Keratinocyte (primary cell): Measurements from ENCODE around the gene HLTF. TPM values are rescaled to one million over a fixed set of nuclear protein-coding genes. Genes with fewer than 3 reads are reported as not detected.

ENCODE experiments used
- DNase-seq: peaks from one replicate; pipeline ENCODE4 v3.0.0-alpha.2; 2011; ENCODE audit warnings: low read depth, missing footprints, low spot score
- FAIRE-seq: peaks from 2 replicates; lab custom pipeline; 2011; peaks lifted over from hg19 to GRCh38; lab: Jason Lieb, UNC
- H2AFZ ChIP-seq: 2 replicates; pipeline ENCODE4 v1.6.0; 2012; ENCODE audit warnings: low read length, control low read depth, inconsistent platforms; ENCODE audit not compliant: control insufficient read depth
- H3K27ac ChIP-seq: 2 replicates; pipeline ENCODE4 v1.5.1; 2011; ENCODE audit warnings: low read length; ENCODE audit not compliant: control insufficient read depth, insufficient read depth
- H3K27me3 ChIP-seq: 3 replicates; pipeline ENCODE4 v1.6.0; 2011; ENCODE audit warnings: low read length; ENCODE audit not compliant: control insufficient read depth, insufficient read depth; ENCODE audit errors: extremely low read depth
- H3K36me3 ChIP-seq, 2 experiments: 2 replicates in 1 of 2; 3 replicates in 1 of 2; pipeline ENCODE4 v1.5.1; 2011; ENCODE audit warnings: low read length in 2 of 2, mild to moderate bottlenecking in 1 of 2; ENCODE audit not compliant: control insufficient read depth in 2 of 2, insufficient read depth in 2 of 2; ENCODE audit errors: extremely low read depth in 1 of 2
- H3K4me1 ChIP-seq: 3 replicates; pipeline ENCODE4 v1.5.1; 2011; ENCODE audit warnings: low read length; ENCODE audit not compliant: control insufficient read depth, insufficient read depth; ENCODE audit errors: extremely low read depth
- H3K4me2 ChIP-seq: 3 replicates; pipeline ENCODE4 v1.6.0; 2011; ENCODE audit warnings: low read depth, low read length; ENCODE audit not compliant: control insufficient read depth, insufficient read depth; ENCODE audit errors: extremely low read depth
- H3K4me3 ChIP-seq, 3 experiments: fragments of 200-600 bp in 1 of 3; sonication (generic) in 1 of 3; 2 replicates in 2 of 3; 3 replicates in 1 of 3; pipeline ENCODE4 v1.5.1; 2011 to 2016; ENCODE audit warnings: low read length in 3 of 3, mild to moderate bottlenecking in 3 of 3, control low read depth in 2 of 3, inconsistent platforms in 1 of 3, low read depth in 1 of 3, mixed read lengths in 1 of 3, mixed run types in 1 of 3, moderate library complexity in 1 of 3; ENCODE audit not compliant: control insufficient read depth in 2 of 3, insufficient read depth in 2 of 3; ENCODE audit errors: extremely low read depth in 1 of 3
- H3K79me2 ChIP-seq: 2 replicates; pipeline ENCODE4 v1.6.0; 2012; ENCODE audit warnings: low read length; ENCODE audit not compliant: control insufficient read depth, insufficient read depth
- H3K9ac ChIP-seq: 3 replicates; pipeline ENCODE4 v1.6.0; 2011; ENCODE audit warnings: low read length; ENCODE audit not compliant: control insufficient read depth, insufficient read depth; ENCODE audit errors: extremely low read depth
- H3K9me1 ChIP-seq: 3 replicates; pipeline ENCODE4 v1.6.0; 2011; ENCODE audit warnings: low read length; ENCODE audit not compliant: control insufficient read depth, insufficient read depth; ENCODE audit errors: extremely low read depth
- H3K9me3 ChIP-seq: 2 replicates; pipeline ENCODE4 v1.5.1; 2012; ENCODE audit warnings: low read depth, low read length; ENCODE audit not compliant: control insufficient read depth
- H4K20me1 ChIP-seq: 3 replicates; pipeline ENCODE4 v1.6.0; 2011; ENCODE audit warnings: low read length; ENCODE audit not compliant: control insufficient read depth, insufficient read depth; ENCODE audit errors: extremely low read depth
- CTCF ChIP-seq, 3 experiments: IDR thresholded peaks in 1 of 3; conservative IDR thresholded peaks in 1 of 3; optimal IDR thresholded peaks in 1 of 3; 2 replicates in 2 of 3; 3 replicates in 1 of 3; pipeline versions ENCODE3 to v1.5.1; 2011; ENCODE audit warnings: low read length in 3 of 3, mild to moderate bottlenecking in 3 of 3, moderate library complexity in 2 of 3, control low read depth in 1 of 3, inconsistent platforms in 1 of 3; ENCODE audit not compliant: insufficient read depth in 2 of 3; ENCODE audit errors: extremely low read depth in 1 of 3
- EZH2 ChIP-seq: IDR thresholded peaks from one replicate; pipeline ENCODE4 v1.6.1; 2012; ENCODE audit warnings: inconsistent platforms, mild to moderate bottlenecking, low read length, moderate library complexity
- dilution Hi-C: fragments of 300-500 bp; cut with MboI; formaldehyde crosslinking; loops from one replicate; pipeline ENCODE4 v1.7.0; 2020; ENCODE audit warnings: low sequenced_read_pairs; ENCODE audit not compliant: extremely low pct_ligation_motif_present
- polyA plus RNA-seq, 5 experiments: library from polyadenylated mRNA; depleted of rRNA in 3 of 5; stranded (reverse) in 3 of 5; stranded (forward) in 1 of 5; unstranded in 1 of 5; fragments of >200 nt; gene quantifications; 1 replicate in 1 of 5; 2 replicates in 3 of 5; 3 replicates in 1 of 5; pipeline versions ENCODE4 v1.2.1 to v1.2.3, GENCODE V29; 2011 to 2012; ENCODE audit warnings: missing spikeins in 2 of 5, low read depth in 1 of 5, low replicate concordance in 1 of 5

Gene HLTF
- polyA plus RNA-seq, 1 donor (not counting 4 experiments of a cell fraction or from before 2014, with no cell fraction given), result 9.1 TPM

DNA sequence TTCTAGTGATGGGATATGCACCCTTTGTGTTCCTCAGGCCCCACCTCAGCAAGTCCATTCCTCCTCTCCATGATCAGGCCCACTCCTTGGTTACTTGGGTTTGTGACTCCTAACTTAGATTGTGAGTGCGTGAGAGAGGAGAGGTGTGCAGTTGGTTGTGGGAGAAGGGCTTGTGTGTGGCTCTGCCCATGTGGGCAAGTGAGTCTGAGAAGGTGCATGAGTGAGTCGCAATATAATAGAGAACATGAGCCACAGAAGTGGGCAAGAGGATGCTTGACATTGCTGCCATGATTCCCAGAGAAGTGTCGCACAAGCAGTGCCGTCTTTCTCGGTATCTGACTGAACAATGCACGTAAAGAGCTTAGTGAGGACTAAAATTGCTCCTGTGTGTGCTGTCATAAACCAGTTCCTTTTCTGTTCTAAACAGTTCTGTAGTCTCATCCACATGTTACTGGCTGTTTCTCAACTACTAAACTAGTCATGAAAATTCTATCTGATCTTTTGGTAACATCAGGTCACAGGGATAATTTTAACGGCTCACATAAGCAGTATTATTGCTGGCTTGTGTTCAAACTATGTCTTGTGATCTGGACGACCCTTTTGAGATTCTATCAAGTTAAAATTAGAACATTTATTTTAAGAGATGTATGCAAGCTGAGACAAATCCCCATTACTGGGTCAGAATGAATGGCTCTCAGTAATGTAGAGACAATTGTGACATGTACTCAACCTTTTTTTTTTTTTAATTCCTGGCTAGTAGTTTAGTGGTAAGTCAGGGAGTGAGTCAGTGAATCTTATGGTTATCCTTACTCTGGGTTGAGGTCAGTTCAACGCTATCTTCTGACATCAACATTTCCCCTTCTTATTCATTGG lies 69.4 kb downstream of the HLTF start:
- dilution Hi-C loops, result no loop called here
- peak overlapping the region; percentile 9 for H3K4me2 ChIP-seq
- TF ChIP-seq EZH2 (no peak), CTCF (optimal IDR thresholded peaks at IDR 0.05 in 1 of 3, IDR thresholded peaks at IDR 0.05 in 1 of 3, conservative IDR thresholded peaks at IDR 0.05 in 1 of 3; ENCODE audit: extremely low read depth in 1 of 3, insufficient read depth in 2 of 3, low read length in 3 of 3) (no peak)

DNA sequence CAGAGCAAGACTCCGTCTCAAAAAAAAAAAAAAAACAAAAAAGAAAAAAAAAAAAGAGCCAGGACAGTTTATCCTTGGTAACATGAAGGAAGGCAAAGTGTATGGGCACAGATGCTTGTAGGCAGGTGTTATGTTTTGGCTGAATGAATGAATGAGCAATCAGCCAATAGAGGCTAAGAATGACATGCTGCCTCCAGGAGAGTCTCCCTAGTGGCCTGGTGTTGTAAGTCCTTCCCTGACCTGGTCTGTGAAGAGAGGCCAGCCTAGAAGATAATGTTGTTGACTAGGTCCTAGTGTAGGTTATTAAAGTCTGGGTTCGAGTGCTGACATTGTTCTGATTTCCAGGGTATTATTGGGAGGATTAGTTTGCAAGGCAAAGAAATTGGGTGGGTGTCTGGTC lies 70.1 kb downstream of the HLTF start:
- no peak for DNase-seq

More for the DNA sequence above, 69.4 kb downstream of the HLTF start:
- Histone ChIP-seq H4K20me1 (no peaks in the 10 kb centered on the region), H3K79me2 (no peaks in the 10 kb centered on the region), H3K9me1 (peaks cover 2% of the 10 kb centered on the region), H3K4me1 (peaks cover 6% of the 10 kb centered on the region), H3K36me3 (no peaks in the 10 kb centered on the region), H3K27me3 (no peaks in the 10 kb centered on the region), H3K9ac (no peak overlapping the region), H3K4me3 (no peak overlapping the region), H2AFZ (no peak overlapping the region), H3K9me3 (no peaks in the 10 kb centered on the region), H3K27ac (no peak overlapping the region)
- DNase-seq (peak; percentile 9), FAIRE-seq (no peak)

More for the DNA sequence above, 70.1 kb downstream of the HLTF start:
- H3K4me2 ChIP-seq, result no peak overlapping the region
- H3K4me3 ChIP-seq, result no peak overlapping the region
- H3K36me3 ChIP-seq, result no peaks in the 10 kb centered on the region
- dilution Hi-C loops, result no loop called here
- H2AFZ ChIP-seq, result no peak overlapping the region
- H4K20me1 ChIP-seq, result no peaks in the 10 kb centered on the region
- no peak overlapping the region for H3K27ac ChIP-seq
- no peak for TF ChIP-seq CTCF (optimal IDR thresholded peaks at IDR 0.05 in 1 of 3, IDR thresholded peaks at IDR 0.05 in 1 of 3, conservative IDR thresholded peaks at IDR 0.05 in 1 of 3; ENCODE audit: extremely low read depth in 1 of 3, insufficient read depth in 2 of 3, low read length in 3 of 3)
- no peak for TF ChIP-seq EZH2
- no peaks in the 10 kb centered on the region for H3K9me3 ChIP-seq
- H3K9me1 ChIP-seq, result peaks cover 2% of the 10 kb centered on the region
- H3K27me3 ChIP-seq, result no peaks in the 10 kb centered on the region
- no peaks in the 10 kb centered on the region for H3K79me2 ChIP-seq
- H3K9ac ChIP-seq, result no peak overlapping the region
- H3K4me1 ChIP-seq, result peaks cover 6% of the 10 kb centered on the region
- no peak for FAIRE-seq
